Choroid plexus epithelial cell (primary cell): ENCODE measurements around the gene NSMCE4A.
"Not testable (repeated sequence)": the region's sequence is repeated elsewhere in the genome, so short reads cannot be mapped to it uniquely, and the experiment has no call there.

ENCODE experiments used
- DNase-seq: peaks from one replicate; pipeline ENCODE4 v3.0.0-alpha.2; 2010; ENCODE audit warnings: low read depth
- H3K4me3 ChIP-seq: 2 replicates; pipeline ENCODE4 v1.5.1; 2011; ENCODE audit warnings: low read depth, mild to moderate bottlenecking, control low read depth, low read length, moderate library complexity
- CTCF ChIP-seq: conservative IDR thresholded peaks from 2 replicates; pipeline ENCODE4 v1.5.1; 2011; ENCODE audit warnings: low read depth, mild to moderate bottlenecking, control low read depth, inconsistent platforms, low read length, moderate library complexity

NSMCE4A gene, protein sequence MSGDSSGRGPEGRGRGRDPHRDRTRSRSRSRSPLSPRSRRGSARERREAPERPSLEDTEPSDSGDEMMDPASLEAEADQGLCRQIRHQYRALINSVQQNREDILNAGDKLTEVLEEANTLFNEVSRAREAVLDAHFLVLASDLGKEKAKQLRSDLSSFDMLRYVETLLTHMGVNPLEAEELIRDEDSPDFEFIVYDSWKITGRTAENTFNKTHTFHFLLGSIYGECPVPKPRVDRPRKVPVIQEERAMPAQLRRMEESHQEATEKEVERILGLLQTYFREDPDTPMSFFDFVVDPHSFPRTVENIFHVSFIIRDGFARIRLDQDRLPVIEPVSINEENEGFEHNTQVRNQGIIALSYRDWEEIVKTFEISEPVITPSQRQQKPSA

GRCh38 chr10:121974535-121975294 is at the start of gene NSMCE4A:
Gene NSMCE4A, minus strand, starts transcription at chr10:121975217. Its CDS starts 52 bp downstream, at chr10:121975165.
- no peak for TF ChIP-seq CTCF
- H3K4me3 ChIP-seq = peak within 1 kb of the TSS; percentile 76
- DNase-seq = peak; percentile 76

- not testable (repeated sequence) for DNase-seq, H3K4me3 ChIP-seq
These were observed 48.2 kb upstream of the NSMCE4A start for GRCh38 chr10:122023257-122023656.

DNA sequence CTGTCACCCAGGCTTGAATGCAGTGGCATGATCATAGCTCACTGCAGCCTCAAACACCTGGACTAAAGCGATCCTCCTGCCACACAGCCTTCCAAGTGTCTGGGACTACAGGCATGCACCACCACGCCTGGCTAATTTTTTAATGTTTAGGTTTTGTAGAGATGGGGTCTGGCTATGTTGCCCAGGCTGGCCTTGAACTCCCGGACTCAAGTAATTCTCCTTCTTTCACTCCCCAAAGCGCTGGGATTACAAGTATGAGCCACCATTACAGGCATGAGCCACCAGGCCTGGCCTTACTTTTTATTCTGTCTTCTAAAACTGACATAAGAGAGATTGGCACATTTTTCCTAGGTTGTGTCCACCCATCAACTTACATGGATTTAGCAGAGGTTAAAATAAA is 47.3 kb upstream of the NSMCE4A start:
- DNase-seq = no peak
- no peak for TF ChIP-seq CTCF
- H3K4me3 ChIP-seq = no peak overlapping the region

DNA sequence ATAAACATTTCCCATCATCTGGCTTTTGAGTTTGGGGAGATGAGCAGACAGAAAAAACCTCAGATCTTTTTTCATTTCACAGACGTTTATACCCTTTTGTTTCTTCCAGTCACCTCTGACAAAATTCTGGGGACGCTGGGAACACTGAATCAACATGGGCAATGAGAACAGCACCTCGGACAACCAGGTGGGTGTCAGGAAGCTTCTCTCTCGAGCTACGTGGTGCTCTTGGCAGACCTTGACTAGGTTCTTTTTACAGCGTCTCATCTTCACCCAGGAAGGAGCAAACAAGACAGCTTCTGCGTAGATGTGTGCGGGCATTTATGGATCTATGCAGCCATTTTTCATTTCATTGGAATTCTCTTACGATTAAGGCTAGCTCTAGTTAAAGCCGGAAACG is 46.8 kb upstream of the NSMCE4A start:
- H3K4me3 ChIP-seq = no peak overlapping the region
- DNase-seq = no peak
- TF ChIP-seq CTCF = no peak

DNA sequence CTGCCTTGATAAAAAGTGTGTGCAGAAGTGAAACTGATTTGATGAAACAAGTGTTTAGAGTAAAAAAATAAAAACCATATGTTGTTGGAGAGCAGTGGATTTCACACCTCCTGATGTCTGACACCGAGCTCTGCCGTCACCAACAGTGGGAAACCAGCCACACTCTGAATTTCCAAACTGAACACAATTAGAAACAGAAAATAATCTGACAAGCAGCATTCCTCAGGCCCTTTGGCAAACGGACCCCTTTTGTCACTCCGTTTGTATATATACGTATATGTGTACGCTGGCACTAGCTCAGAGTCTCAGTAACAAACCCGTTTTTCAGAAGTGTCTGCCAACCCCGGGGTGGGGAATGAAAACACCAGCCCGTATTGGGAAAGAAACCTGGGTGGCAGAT is 46.4 kb upstream of the NSMCE4A start:
- TF ChIP-seq CTCF = no peak
- peak; percentile 38 for DNase-seq
- no peak overlapping the region for H3K4me3 ChIP-seq

GRCh38 chr10:122020226-122020625 is 45.2 kb upstream of the NSMCE4A start:
- H3K4me3 ChIP-seq = no peak overlapping the region

More at GRCh38 chr10:122020226-122020625, 45.2 kb upstream of the NSMCE4A start:
- TF ChIP-seq CTCF = no peak
- no peak for DNase-seq
